ENCODE data around the gene NTNG1. TPM values are rescaled to one million over a fixed set of nuclear protein-coding genes. Genes with fewer than 3 reads are reported as not detected.
"Not testable (repeated sequence)": the region's sequence is repeated elsewhere in the genome, so short reads cannot be mapped to it uniquely, and the experiment has no call there.

The NTNG1 gene
- total RNA-seq, 1 donor from 2014 or later, result not detected

- TF ChIP-seq CTCF (IDR thresholded peaks at IDR 0.05), result no peak
- no peaks in the 10 kb centered on the region for H3K4me1 ChIP-seq
- intact Hi-C loops (cut with DNase I), result no loop called here
- no peaks in the 10 kb centered on the region for H3K36me3 ChIP-seq
- H3K9me3 ChIP-seq, result no peaks in the 10 kb centered on the region
- H3K27me3 ChIP-seq, result no peaks in the 10 kb centered on the region
- H3K27ac ChIP-seq, result no peak overlapping the region
- DNase-seq (ENCODE audit: low spot score in 2 of 2), result no peak
- no peak overlapping the region for H3K4me3 ChIP-seq
These were observed 12.2 kb downstream of the NTNG1 start for GRCh38 chr1:107153014-107153413.

- no peaks in the 10 kb centered on the region for H3K4me1 ChIP-seq
- H3K27ac ChIP-seq, result no peak overlapping the region
- no peaks in the 10 kb centered on the region for H3K36me3 ChIP-seq
- intact Hi-C loops (cut with DNase I), result no loop called here
- no peak overlapping the region for H3K4me3 ChIP-seq
- no peaks in the 10 kb centered on the region for H3K9me3 ChIP-seq
- no peaks in the 10 kb centered on the region for H3K27me3 ChIP-seq
- TF ChIP-seq CTCF (IDR thresholded peaks at IDR 0.05), result no peak
- DNase-seq (ENCODE audit: low spot score in 2 of 2), result no peak
These were observed 17.7 kb downstream of the NTNG1 start for GRCh38 chr1:107158496-107158895.

GRCh38 chr1:107158991-107159390 is 18.2 kb downstream of the NTNG1 start:
- TF ChIP-seq CTCF (IDR thresholded peaks at IDR 0.05), result no peak
- Histone ChIP-seq H3K27me3 (no peaks in the 10 kb centered on the region), H3K9me3 (no peaks in the 10 kb centered on the region), H3K36me3 (no peaks in the 10 kb centered on the region), H3K27ac (no peak overlapping the region), H3K4me3 (no peak overlapping the region), H3K4me1 (no peaks in the 10 kb centered on the region)
- intact Hi-C loops (cut with DNase I), result no loop called here
- DNase-seq (ENCODE audit: low spot score in 2 of 2), result no peak

- H3K4me1 ChIP-seq, result no peaks in the 10 kb centered on the region
- no peak for DNase-seq (ENCODE audit: low spot score in 2 of 2)
- H3K36me3 ChIP-seq, result no peaks in the 10 kb centered on the region
- TF ChIP-seq CTCF (IDR thresholded peaks at IDR 0.05), result no peak
- no peaks in the 10 kb centered on the region for H3K9me3 ChIP-seq
- no peak overlapping the region for H3K27ac ChIP-seq
- H3K4me3 ChIP-seq, result no peak overlapping the region
- intact Hi-C loops (cut with DNase I), result no loop called here
- H3K27me3 ChIP-seq, result no peaks in the 10 kb centered on the region
These were observed 21.9 kb downstream of the NTNG1 start for GRCh38 chr1:107162745-107163144.

DNA sequence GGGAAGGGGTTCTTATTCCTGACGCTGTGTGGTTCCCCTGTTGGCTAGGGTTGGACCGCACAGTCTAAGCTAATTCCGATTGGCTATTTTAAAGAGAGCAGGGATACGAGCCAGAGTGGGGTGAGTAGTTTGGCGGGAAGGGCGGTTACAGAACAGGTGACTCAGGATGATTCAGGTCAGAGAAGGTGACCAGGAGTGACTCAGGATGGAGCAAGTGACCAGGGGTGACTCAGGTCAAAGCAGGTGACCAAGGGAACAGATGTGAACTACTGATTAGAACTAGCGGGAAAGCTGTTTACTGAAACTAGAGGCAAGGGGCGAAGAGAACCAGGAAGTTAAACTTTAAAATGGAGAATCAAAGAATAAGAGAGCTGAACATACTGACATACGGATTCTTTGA is 24.1 kb downstream of the NTNG1 start:
- H3K4me3 ChIP-seq; H3K4me1 ChIP-seq; H3K9me3 ChIP-seq; H3K36me3 ChIP-seq; DNase-seq (ENCODE audit: low spot score in 2 of 2); intact Hi-C loops (cut with DNase I); H3K27me3 ChIP-seq; H3K27ac ChIP-seq: not testable (repeated sequence)

- intact Hi-C loops (cut with DNase I), result no loop called here
These were observed 28.8 kb downstream of the NTNG1 start for GRCh38 chr1:107169615-107170014.

More at GRCh38 chr1:107169615-107170014, 28.8 kb downstream of the NTNG1 start:
- H3K9me3 ChIP-seq, result no peaks in the 10 kb centered on the region
- no peak overlapping the region for H3K27ac ChIP-seq
- no peak for TF ChIP-seq CTCF (IDR thresholded peaks at IDR 0.05)
- no peaks in the 10 kb centered on the region for H3K4me1 ChIP-seq
- H3K4me3 ChIP-seq, result no peak overlapping the region
- H3K36me3 ChIP-seq, result no peaks in the 10 kb centered on the region
- no peak for DNase-seq (ENCODE audit: low spot score in 2 of 2)
- no peaks in the 10 kb centered on the region for H3K27me3 ChIP-seq

All from ascending aorta (tissue), 2 donors.